Right cardiac atrium (tissue), 5 donors: ENCODE measurements around the gene PPFIA4. TPM values are rescaled to one million over a fixed set of nuclear protein-coding genes. Genes with fewer than 3 reads are reported as not detected.
A peak's percentile ranks its signal among the peaks of the same experiment; 100 is the strongest.

Source experiments
- ATAC-seq, 2 donors: fragments of 200-7000 bp; cut with Tn5 transposase; one replicate each; pipeline versions ENCODE4 v1.8.0 to v1.9.1; 2020; ENCODE audit warnings: moderate library complexity in 2 of 2, mild to moderate bottlenecking in 1 of 2
- DNase-seq, 3 donors: peaks; one replicate each; pipeline ENCODE4 v3.0.0-alpha.2; 2020
- H3K27ac ChIP-seq: one replicate; pipeline ENCODE4 v1.5.1; 2013; ENCODE audit warnings: mild to moderate bottlenecking, low read length, control low read depth, moderate library complexity
- H3K27me3 ChIP-seq: one replicate; pipeline ENCODE4 v1.6.1; 2013; ENCODE audit not compliant: control insufficient read depth, insufficient read depth
- H3K4me1 ChIP-seq: one replicate; pipeline ENCODE4 v1.6.1; 2013; ENCODE audit warnings: low read length; ENCODE audit not compliant: control insufficient read depth, insufficient read depth
- H3K4me3 ChIP-seq: one replicate; pipeline ENCODE4 v1.5.1; 2013; ENCODE audit warnings: low read length, control low read depth
- H3K9me3 ChIP-seq: one replicate; pipeline ENCODE4 v1.6.1; 2013; ENCODE audit warnings: low read length; ENCODE audit not compliant: control insufficient read depth
- WGBS: extraction: QIAGEN DNeasy Blood & Tissue Kit; methylation state at CpG from one replicate; pipeline ENCODE4 v1.1.7; 2013; 5-methylcytosine and 5-hydroxymethylcytosine counted together
- intact Hi-C, 4 donors: fragments of 100-400 bp; cut with DNase I; formaldehyde crosslinking; loops; one replicate each; pipeline versions ENCODE4 v1.11.0 to v1.14.0; 2022 to 2023
- polyA plus RNA-seq: library from polyadenylated mRNA; stranded (reverse); fragments of 200-250 nt; gene quantifications from one replicate; pipeline ENCODE4 v1.2.3, GENCODE V29; 2013
- total RNA-seq, 4 donors: library from RNA; stranded (reverse); fragmentation: NEBNext Ultra II Directional; extraction: Animal tissue kit (Norgen Biotek cat#: 25700); gene quantifications; one replicate each; pipeline ENCODE4 v1.2.1, GENCODE V29; 2021
- donor health status: healthy with polysubstance abuse.
- donor health status: DM: no; HTN: yes; CAD: no.
- donor health status: DM: no; HTN: no; CAD: no.
- donor health status: DM: no; HTN: yes; CAD: no; lungs with severe emphysema.
- donor health status: DM: yes; HTN: yes; CAD: no.

The PPFIA4 gene
- total and polyA plus RNA-seq, 5 donors = 14.0 to 50.3 (median 29.3) TPM

- Histone ChIP-seq H3K4me3 (no peak overlapping the region), H3K27ac (no peak overlapping the region), H3K4me1 (peaks cover 1% of the 10 kb centered on the region), H3K9me3 (no peaks in the 10 kb centered on the region), H3K27me3 (no peaks in the 10 kb centered on the region)
- no peak for DNase-seq
- intact Hi-C loops = no loop called here
- 25% methylated on average over 8 of the region's 8 CpGs for WGBS
- ATAC-seq = no peak
These were observed 100.0 kb downstream of the PPFIA4 start for GRCh38 chr1:203126151-203126865.

- Histone ChIP-seq H3K27me3 (no peaks in the 10 kb centered on the region), H3K4me1 (peaks cover 4% of the 10 kb centered on the region), H3K27ac (peak overlapping the region; percentile 50), H3K4me3 (peak overlapping the region; percentile 42), H3K9me3 (no peaks in the 10 kb centered on the region)
- DNase-seq (no peak), ATAC-seq (no peak)
- WGBS = 13% methylated on average over 12 of the region's 12 CpGs
- intact Hi-C loops = no loop called here
These were observed 100.8 kb downstream of the PPFIA4 start for GRCh38 chr1:203126866-203127665.

- Histone ChIP-seq H3K4me3 (peak within 1 kb of the TSS; percentile 42), H3K27me3 (no peaks in the 10 kb centered on the region), H3K9me3 (no peaks in the 10 kb centered on the region), H3K4me1 (peaks cover 4% of the 10 kb centered on the region), H3K27ac (peak within 1 kb of the TSS; percentile 88)
- intact Hi-C loops = no loop called here
- WGBS = under 1% methylated on average over 51 of the region's 51 CpGs
- ATAC-seq (peak; percentile 86 to 87), DNase-seq (peak; percentile 68 to 90 (median 86))
These were observed 101.6 kb downstream of the PPFIA4 start, which contains the start of gene ADORA1 for GRCh38 chr1:203127666-203128430. TSS of gene ADORA1 (plus strand) at chr1:203127726. CDS start at chr1:203128842, 1,116 bp downstream.

- 24% methylated on average over 7 of the region's 7 CpGs for WGBS
- intact Hi-C loops = no loop called here
- Histone ChIP-seq H3K4me1 (peaks cover 4% of the 10 kb centered on the region), H3K27me3 (no peaks in the 10 kb centered on the region), H3K27ac (peak overlapping the region; percentile 37), H3K4me3 (peak overlapping the region; percentile 42), H3K9me3 (no peaks in the 10 kb centered on the region)
- DNase-seq (no peak), ATAC-seq (no peak)
These were observed 102.1 kb downstream of the PPFIA4 start for GRCh38 chr1:203128431-203128715.

Other genes with a start within 250 kb of the PPFIA4 start
- gene KDM5B, start 218.1 kb upstream of the PPFIA4 start, total RNA-seq = 10 to 100 TPM; 18.4 to 22.0 (median 19.1) TPM
- gene KDM5B, start 218.1 kb upstream of the PPFIA4 start, polyA plus RNA-seq = 7.4 TPM
- 1 to 10 TPM in 2 of 4 donors, under 1 TPM in 1, not detected in 1; 0.79 to 1.6 (median 1.2) TPM for gene PCAT6, start 215.5 kb upstream of the PPFIA4 start, total RNA-seq
- 4.9 TPM for gene PCAT6, start 215.5 kb upstream of the PPFIA4 start, polyA plus RNA-seq
- gene RABIF, start 137.3 kb upstream of the PPFIA4 start, total RNA-seq = 1 to 10 TPM; 5.4 to 6.5 (median 5.7) TPM
- gene RABIF, start 137.3 kb upstream of the PPFIA4 start, polyA plus RNA-seq = 4.6 TPM
- 10 to 100 TPM; 16.8 to 21.4 (median 20.1) TPM for gene KLHL12, start 99.3 kb upstream of the PPFIA4 start, total RNA-seq
- gene KLHL12, start 99.3 kb upstream of the PPFIA4 start, polyA plus RNA-seq = 10.8 TPM
- gene ADIPOR1, start 68.2 kb upstream of the PPFIA4 start, total RNA-seq = 10 to 100 TPM; 85.6 to 100.0 (median 95.3) TPM
- 75.1 TPM for gene ADIPOR1, start 68.2 kb upstream of the PPFIA4 start, polyA plus RNA-seq
- gene CYB5R1, start 59.2 kb upstream of the PPFIA4 start, total RNA-seq = 10 to 100 TPM; 64.8 to 91.3 (median 78.1) TPM
- gene CYB5R1, start 59.2 kb upstream of the PPFIA4 start, polyA plus RNA-seq = 78.0 TPM
- gene TMEM183A, start 19.1 kb upstream of the PPFIA4 start, total RNA-seq = 10 to 100 TPM; 25.9 to 35.8 (median 28.1) TPM
- 16.0 TPM for gene TMEM183A, start 19.1 kb upstream of the PPFIA4 start, polyA plus RNA-seq
- gene MYOG, start 59.5 kb downstream of the PPFIA4 start, total RNA-seq = not detected
- not detected for gene MYOG, start 59.5 kb downstream of the PPFIA4 start, polyA plus RNA-seq
- gene ADORA1, start 101.2 kb downstream of the PPFIA4 start, total RNA-seq = 10 to 100 TPM; 14.8 to 26.3 (median 22.5) TPM
- gene ADORA1, start 101.2 kb downstream of the PPFIA4 start, polyA plus RNA-seq = 32.9 TPM
- not detected for gene MYBPH, start 149.3 kb downstream of the PPFIA4 start, total RNA-seq
- gene MYBPH, start 149.3 kb downstream of the PPFIA4 start, polyA plus RNA-seq = 0.07 TPM
- 1 to 10 TPM in 3 of 4 donors, not detected in 1; 1.1 to 2.0 (median 1.3) TPM for gene CHI3L1, start 160.2 kb downstream of the PPFIA4 start, total RNA-seq
- 4.9 TPM for gene CHI3L1, start 160.2 kb downstream of the PPFIA4 start, polyA plus RNA-seq
- under 1 TPM in 3 of 4 donors, not detected in 1; 0.25 to 0.64 (median 0.32) TPM for gene CHIT1, start 203.2 kb downstream of the PPFIA4 start, total RNA-seq
- gene CHIT1, start 203.2 kb downstream of the PPFIA4 start, polyA plus RNA-seq = 0.09 TPM